ENCODE results near the gene ZBTB20. TPM values are rescaled to one million over a fixed set of nuclear protein-coding genes. Genes with fewer than 3 reads are reported as not detected.

The ZBTB20 gene
- total and polyA plus RNA-seq, 7 donors = 0.40 to 74.9 (median 41.7) TPM

- H3K4me3 ChIP-seq = no peak overlapping the region
- no peaks in the 10 kb centered on the region for H3K9me3 ChIP-seq
- no peaks in the 10 kb centered on the region for H3K36me3 ChIP-seq (ENCODE audit: insufficient read depth in 1 of 2, low read depth in 1 of 2)
- H3K27ac ChIP-seq = no peak overlapping the region
- ATAC-seq = no peak
- 96 to 100% (median 97%) methylated on average over 2 of the region's 2 CpGs for WGBS, 3 donors
- TF ChIP-seq CTCF (IDR thresholded peaks at IDR 0.05) = no peak
- DNase-seq = no peak
- H3K27me3 ChIP-seq (ENCODE audit: insufficient read depth in 3 of 3, low read length in 2 of 3) = no peaks in the 10 kb centered on the region
- intact Hi-C loops (cut with DNase I) = no loop called here
- H3K4me1 ChIP-seq = peaks cover 9% of the 10 kb centered on the region
Measured at GRCh38 chr3:114860531-114860930, 286.6 kb downstream of the ZBTB20 start.

GRCh38 chr3:114858329-114858728 is 288.8 kb downstream of the ZBTB20 start:
- no peak for DNase-seq
- no peaks in the 10 kb centered on the region for H3K36me3 ChIP-seq (ENCODE audit: insufficient read depth in 1 of 2, low read depth in 1 of 2)

GRCh38 chr3:114857299-114857701 is 289.8 kb downstream of the ZBTB20 start:
- TF ChIP-seq CTCF (IDR thresholded peaks at IDR 0.05) = no peak
- Histone ChIP-seq H3K4me3 (no peak overlapping the region), H3K4me1 (peaks cover 9% of the 10 kb centered on the region), H3K36me3 (ENCODE audit: insufficient read depth in 1 of 2, low read depth in 1 of 2) (no peaks in the 10 kb centered on the region), H3K9me3 (no peaks in the 10 kb centered on the region), H3K27me3 (ENCODE audit: insufficient read depth in 3 of 3, low read length in 2 of 3) (no peaks in the 10 kb centered on the region), H3K27ac (no peak overlapping the region)
- no peak for ATAC-seq
- 69 to 73% (median 71%) methylated on average over 6 of the region's 6 CpGs for WGBS, 3 donors
- intact Hi-C loops (cut with DNase I) = no loop called here
- DNase-seq = no peak

More at GRCh38 chr3:114858329-114858728, 288.8 kb downstream of the ZBTB20 start:
- no peaks in the 10 kb centered on the region for H3K9me3 ChIP-seq
- H3K4me3 ChIP-seq = no peak overlapping the region
- TF ChIP-seq CTCF (IDR thresholded peaks at IDR 0.05) = no peak
- no peak for ATAC-seq
- intact Hi-C loops (cut with DNase I) = no loop called here
- no peak overlapping the region for H3K27ac ChIP-seq
- no peaks in the 10 kb centered on the region for H3K27me3 ChIP-seq (ENCODE audit: insufficient read depth in 3 of 3, low read length in 2 of 3)
- peaks cover 9% of the 10 kb centered on the region for H3K4me1 ChIP-seq
- WGBS, 3 donors = 73 to 80% (median 77%) methylated on average over 4 of the region's 4 CpGs

- peaks cover 8% of the 10 kb centered on the region for H3K4me1 ChIP-seq
- DNase-seq (no peak), ATAC-seq (no peak)
- WGBS, 3 donors = 86 to 96% (median 87%) methylated on average over 1 of the region's 1 CpG
- intact Hi-C loops (cut with DNase I) = no loop called here
- TF ChIP-seq CTCF (IDR thresholded peaks at IDR 0.05) = no peak
- no peaks in the 10 kb centered on the region for H3K9me3 ChIP-seq
- H3K27ac ChIP-seq = no peak overlapping the region
- H3K27me3 ChIP-seq (ENCODE audit: insufficient read depth in 3 of 3, low read length in 2 of 3) = no peaks in the 10 kb centered on the region
- H3K36me3 ChIP-seq (ENCODE audit: insufficient read depth in 1 of 2, low read depth in 1 of 2) = no peaks in the 10 kb centered on the region
- H3K4me3 ChIP-seq = no peak overlapping the region
Measured at GRCh38 chr3:114856835-114857234, 290.3 kb downstream of the ZBTB20 start.

- DNase-seq = no peak
- Histone ChIP-seq H3K27ac (no peak overlapping the region), H3K9me3 (no peaks in the 10 kb centered on the region), H3K36me3 (ENCODE audit: insufficient read depth in 1 of 2, low read depth in 1 of 2) (no peaks in the 10 kb centered on the region), H3K4me1 (peaks cover 4% of the 10 kb centered on the region), H3K27me3 (ENCODE audit: insufficient read depth in 3 of 3, low read length in 2 of 3) (no peaks in the 10 kb centered on the region), H3K4me3 (no peak overlapping the region)
- no peak for ATAC-seq
- WGBS, 3 donors = 94 to 96% (median 95%) methylated on average over 5 of the region's 5 CpGs
- intact Hi-C loops (cut with DNase I) = no loop called here
- no peak for TF ChIP-seq CTCF (IDR thresholded peaks at IDR 0.05)
Measured at GRCh38 chr3:114855839-114856238, 291.2 kb downstream of the ZBTB20 start.

Measured in psoas muscle (tissue), 8 donors.